ENCODE data around the gene TMTC2.

TMTC2 gene
- 5.6 to 13.1 reads per million in 2 donors for total RNA-seq

- peak; percentile 73 to 90 (median 87) for DNase-seq
Measured at GRCh38 chr12:82686168-82687020, at the start of gene TMTC2. TMTC2 (plus strand) TSS chr12:82686906.

- peak in 1 of 5 experiments; percentile 4 for DNase-seq
Measured at GRCh38 chr12:82638324-82638723, 48.4 kb upstream of the TMTC2 start.

- no peak for DNase-seq
Measured at GRCh38 chr12:82644896-82645295, 41.8 kb upstream of the TMTC2 start.

- no peak for DNase-seq
Measured at GRCh38 chr12:82645414-82645813, 41.3 kb upstream of the TMTC2 start.

- DNase-seq: no peak
Measured at GRCh38 chr12:82647853-82648252, 38.9 kb upstream of the TMTC2 start.

- DNase-seq: no peak
Measured at GRCh38 chr12:82648259-82648909, 38.3 kb upstream of the TMTC2 start.

GRCh38 chr12:82650627-82651337 lies 35.9 kb upstream of the TMTC2 start:
- peak in 1 of 5 experiments; percentile 12 for DNase-seq

- DNase-seq: no peak
Measured at GRCh38 chr12:82651489-82651888, 35.2 kb upstream of the TMTC2 start.

- DNase-seq: no peak
Measured at GRCh38 chr12:82652071-82652470, 34.6 kb upstream of the TMTC2 start.

- no peak for DNase-seq
Measured at GRCh38 chr12:82655751-82656150, 31.0 kb upstream of the TMTC2 start.

- DNase-seq: no peak
Measured at GRCh38 chr12:82659343-82660207, 27.1 kb upstream of the TMTC2 start.

- no peak for DNase-seq
Measured at GRCh38 chr12:82660541-82661325, 26.0 kb upstream of the TMTC2 start.

GRCh38 chr12:82663893-82664292 lies 22.8 kb upstream of the TMTC2 start:
- DNase-seq: no peak

GRCh38 chr12:82665142-82665923 lies 21.4 kb upstream of the TMTC2 start:
- no peak for DNase-seq

- DNase-seq: no peak
Measured at GRCh38 chr12:82666830-82667229, 19.9 kb upstream of the TMTC2 start.

- DNase-seq: no peak
Measured at GRCh38 chr12:82671673-82672195, 15.0 kb upstream of the TMTC2 start.

GRCh38 chr12:82672811-82673495 lies 13.8 kb upstream of the TMTC2 start:
- DNase-seq: no peak

- no peak for DNase-seq
Measured at GRCh38 chr12:82673698-82674097, 13.0 kb upstream of the TMTC2 start.

GRCh38 chr12:82675246-82675645 lies 11.5 kb upstream of the TMTC2 start:
- no peak for DNase-seq

- no peak for DNase-seq
Measured at GRCh38 chr12:82682326-82682725, 4.4 kb upstream of the TMTC2 start.

Data from T-helper 2 cell (primary cell).